Epithelial cell of proximal tubule (primary cell): ENCODE data around the gene COL8A1. TPM values are rescaled to one million over a fixed set of nuclear protein-coding genes. Genes with fewer than 3 reads are reported as not detected.

Experiments
- DNase-seq: peaks from one replicate; pipeline ENCODE4 v3.0.0-alpha.2; 2011; ENCODE audit warnings: low read depth
- H3K4me3 ChIP-seq: 2 replicates; pipeline ENCODE4 v1.5.1; 2011; ENCODE audit warnings: low read depth, mild to moderate bottlenecking, low read length
- total RNA-seq: library from RNA; depleted of rRNA; stranded (reverse); fragments of >200 nt; gene quantifications from 2 replicates; pipeline ENCODE4 v1.2.3, GENCODE V29; 2015
- TF ChIP-seq, protein P1 (sequence below): conservative IDR thresholded peaks from 2 replicates; pipeline ENCODE4 v1.5.1; 2012; ENCODE audit warnings: low read depth, mild to moderate bottlenecking, low read length

The COL8A1 gene
- total RNA-seq, 1 donor from 2014 or later, result 60.5 TPM

DNA sequence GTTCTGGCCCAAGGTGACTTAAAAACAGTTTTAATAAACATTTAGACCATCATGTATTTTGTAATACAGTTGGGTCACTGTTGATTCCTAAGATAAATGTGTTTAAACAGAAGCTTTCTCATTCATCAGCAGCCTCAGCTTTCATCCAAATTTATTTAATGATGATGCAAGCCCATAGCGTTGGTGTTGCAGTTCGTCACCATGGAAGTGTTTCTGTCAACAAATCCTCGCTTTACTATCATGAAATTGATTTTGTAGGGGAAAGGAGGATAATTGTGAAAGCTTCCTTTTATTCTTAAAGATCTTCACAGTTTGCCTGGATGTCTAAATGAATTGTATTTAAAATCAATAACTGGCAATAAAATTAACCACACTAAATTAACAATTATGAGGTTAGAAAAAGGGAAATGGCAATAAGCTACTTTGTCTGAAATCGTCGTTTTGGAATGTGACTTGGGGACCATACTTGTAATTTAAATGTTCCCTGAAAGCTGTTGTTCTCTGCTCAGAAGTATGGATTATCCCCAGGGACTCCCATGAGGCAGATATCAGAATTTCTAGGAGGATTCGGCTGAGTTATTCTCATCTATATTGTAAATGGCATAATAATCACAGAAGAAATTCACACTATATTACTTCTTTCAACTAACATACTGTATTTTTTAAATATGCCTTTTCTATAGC lies 208.2 kb downstream of the COL8A1 start:
- H3K4me3 ChIP-seq, result no peak overlapping the region
- no peak for DNase-seq
- TF ChIP-seq, protein P1, sequence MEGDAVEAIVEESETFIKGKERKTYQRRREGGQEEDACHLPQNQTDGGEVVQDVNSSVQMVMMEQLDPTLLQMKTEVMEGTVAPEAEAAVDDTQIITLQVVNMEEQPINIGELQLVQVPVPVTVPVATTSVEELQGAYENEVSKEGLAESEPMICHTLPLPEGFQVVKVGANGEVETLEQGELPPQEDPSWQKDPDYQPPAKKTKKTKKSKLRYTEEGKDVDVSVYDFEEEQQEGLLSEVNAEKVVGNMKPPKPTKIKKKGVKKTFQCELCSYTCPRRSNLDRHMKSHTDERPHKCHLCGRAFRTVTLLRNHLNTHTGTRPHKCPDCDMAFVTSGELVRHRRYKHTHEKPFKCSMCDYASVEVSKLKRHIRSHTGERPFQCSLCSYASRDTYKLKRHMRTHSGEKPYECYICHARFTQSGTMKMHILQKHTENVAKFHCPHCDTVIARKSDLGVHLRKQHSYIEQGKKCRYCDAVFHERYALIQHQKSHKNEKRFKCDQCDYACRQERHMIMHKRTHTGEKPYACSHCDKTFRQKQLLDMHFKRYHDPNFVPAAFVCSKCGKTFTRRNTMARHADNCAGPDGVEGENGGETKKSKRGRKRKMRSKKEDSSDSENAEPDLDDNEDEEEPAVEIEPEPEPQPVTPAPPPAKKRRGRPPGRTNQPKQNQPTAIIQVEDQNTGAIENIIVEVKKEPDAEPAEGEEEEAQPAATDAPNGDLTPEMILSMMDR, result no peak

DNA sequence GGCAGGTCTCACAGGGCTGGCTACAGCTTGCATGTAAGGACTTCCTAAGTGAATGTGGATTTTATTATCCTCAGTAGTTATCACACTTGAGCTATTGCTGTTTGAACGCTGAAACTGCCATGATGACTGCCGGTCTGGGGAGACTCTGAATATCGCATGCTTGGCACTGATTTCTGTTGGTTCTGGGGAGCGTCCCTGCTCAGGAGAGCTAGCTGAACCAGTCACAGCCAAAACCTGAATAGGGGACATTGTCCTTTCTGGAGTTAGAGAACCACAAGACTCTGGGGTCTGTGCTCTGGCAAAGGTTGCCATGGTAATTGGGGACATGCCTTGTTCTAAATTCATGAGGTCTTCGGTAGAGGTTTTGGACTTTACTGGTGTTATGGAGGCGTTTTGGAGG lies 210.0 kb downstream of the COL8A1 start:
- DNase-seq, result no peak
- no peak overlapping the region for H3K4me3 ChIP-seq
- TF ChIP-seq, protein P1, result no peak

Other genes with a start within 250 kb of the COL8A1 start
- 28.4 and 34.9 TPM in 2 replicates for gene CMSS1, start 179.3 kb downstream of the COL8A1 start, total RNA-seq